ENCODE data around the gene PTPN1.
"Not testable (repeated sequence)": the region's sequence is repeated elsewhere in the genome, so short reads cannot be mapped to it uniquely, and the experiment has no call there.

Gene PTPN1

GRCh38 chr20:50472693-50473664 lies 37.2 kb upstream of the PTPN1 start:
- TF ChIP-seq, protein P1, sequence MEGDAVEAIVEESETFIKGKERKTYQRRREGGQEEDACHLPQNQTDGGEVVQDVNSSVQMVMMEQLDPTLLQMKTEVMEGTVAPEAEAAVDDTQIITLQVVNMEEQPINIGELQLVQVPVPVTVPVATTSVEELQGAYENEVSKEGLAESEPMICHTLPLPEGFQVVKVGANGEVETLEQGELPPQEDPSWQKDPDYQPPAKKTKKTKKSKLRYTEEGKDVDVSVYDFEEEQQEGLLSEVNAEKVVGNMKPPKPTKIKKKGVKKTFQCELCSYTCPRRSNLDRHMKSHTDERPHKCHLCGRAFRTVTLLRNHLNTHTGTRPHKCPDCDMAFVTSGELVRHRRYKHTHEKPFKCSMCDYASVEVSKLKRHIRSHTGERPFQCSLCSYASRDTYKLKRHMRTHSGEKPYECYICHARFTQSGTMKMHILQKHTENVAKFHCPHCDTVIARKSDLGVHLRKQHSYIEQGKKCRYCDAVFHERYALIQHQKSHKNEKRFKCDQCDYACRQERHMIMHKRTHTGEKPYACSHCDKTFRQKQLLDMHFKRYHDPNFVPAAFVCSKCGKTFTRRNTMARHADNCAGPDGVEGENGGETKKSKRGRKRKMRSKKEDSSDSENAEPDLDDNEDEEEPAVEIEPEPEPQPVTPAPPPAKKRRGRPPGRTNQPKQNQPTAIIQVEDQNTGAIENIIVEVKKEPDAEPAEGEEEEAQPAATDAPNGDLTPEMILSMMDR (IDR thresholded peaks at IDR 0.05; ENCODE audit: low read depth, low read length): no peak
- no peak overlapping the region for H3K4me3 ChIP-seq (ENCODE audit: low read depth, low read length)

DNA sequence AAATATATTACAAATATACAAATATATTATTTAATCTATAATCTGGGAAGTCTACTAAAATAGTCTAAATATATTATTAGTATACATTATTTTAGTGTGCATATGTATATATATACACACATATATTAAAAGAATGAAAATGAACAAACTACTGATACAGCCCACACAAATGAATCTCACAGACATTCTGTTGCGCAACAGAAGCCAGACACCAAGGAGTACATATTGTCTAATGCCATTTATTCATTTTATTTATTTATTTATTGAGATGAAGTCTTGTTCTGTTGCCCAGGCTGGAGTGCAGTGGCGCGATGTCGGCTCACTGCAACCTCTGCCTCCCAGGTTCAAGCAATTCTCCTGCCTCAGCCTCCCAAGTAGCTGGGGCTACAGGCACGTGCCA lies 35.8 kb upstream of the PTPN1 start:
- H3K4me3 ChIP-seq (ENCODE audit: low read depth, low read length): not testable (repeated sequence)

GRCh38 chr20:50475681-50476292 lies 34.4 kb upstream of the PTPN1 start:
- no peak overlapping the region for H3K4me3 ChIP-seq (ENCODE audit: low read depth, low read length)

GRCh38 chr20:50477239-50477872 lies 32.8 kb upstream of the PTPN1 start:
- TF ChIP-seq, protein P1 (IDR thresholded peaks at IDR 0.05; ENCODE audit: low read depth, low read length): no peak

More at GRCh38 chr20:50475681-50476292, 34.4 kb upstream of the PTPN1 start:
- TF ChIP-seq, protein P1 (IDR thresholded peaks at IDR 0.05; ENCODE audit: low read depth, low read length): no peak

DNA sequence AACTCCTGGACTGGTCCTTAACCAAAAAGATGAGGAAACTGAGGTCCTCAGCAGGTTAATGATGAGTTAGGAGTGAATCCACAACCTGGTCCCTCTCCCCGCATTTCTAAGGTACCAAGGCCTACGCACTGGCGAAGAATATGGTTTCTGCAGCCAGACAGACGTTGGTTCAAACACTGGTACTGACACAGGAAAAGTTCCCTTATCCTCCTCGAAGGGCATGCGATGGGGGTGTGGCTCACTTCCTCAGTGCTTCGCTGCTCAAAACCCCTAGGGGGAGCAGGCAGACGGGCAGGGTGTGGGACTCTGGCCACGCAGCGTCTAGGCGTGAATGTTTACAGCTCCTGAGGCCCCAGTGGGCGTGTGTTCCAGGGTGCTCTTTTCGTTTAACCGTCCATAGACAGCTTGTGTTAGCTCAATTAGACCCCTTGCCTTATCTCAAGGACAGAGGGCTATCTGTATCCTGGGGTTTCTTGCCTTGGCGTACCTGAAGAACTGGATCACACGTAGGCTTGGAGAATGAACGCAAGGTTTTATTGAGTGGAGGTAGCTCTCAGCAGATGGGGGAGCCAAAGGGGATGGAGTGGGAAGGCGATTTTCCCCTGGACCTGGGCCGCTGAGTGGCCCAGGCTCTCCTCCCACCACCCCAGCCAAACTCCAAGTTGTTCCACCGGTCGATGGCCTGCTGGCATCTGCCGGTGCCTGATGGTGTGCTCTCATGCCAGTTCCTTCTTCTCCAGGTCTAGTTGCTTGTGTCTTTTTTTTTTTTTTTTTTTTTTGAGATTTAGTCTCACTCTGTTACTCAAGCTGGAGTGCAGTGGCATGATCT lies 31.8 kb upstream of the PTPN1 start:
- H3K4me3 ChIP-seq (ENCODE audit: low read depth, low read length): no peak overlapping the region

More at GRCh38 chr20:50477239-50477872, 32.8 kb upstream of the PTPN1 start:
- no peak overlapping the region for H3K4me3 ChIP-seq (ENCODE audit: low read depth, low read length)

DNA sequence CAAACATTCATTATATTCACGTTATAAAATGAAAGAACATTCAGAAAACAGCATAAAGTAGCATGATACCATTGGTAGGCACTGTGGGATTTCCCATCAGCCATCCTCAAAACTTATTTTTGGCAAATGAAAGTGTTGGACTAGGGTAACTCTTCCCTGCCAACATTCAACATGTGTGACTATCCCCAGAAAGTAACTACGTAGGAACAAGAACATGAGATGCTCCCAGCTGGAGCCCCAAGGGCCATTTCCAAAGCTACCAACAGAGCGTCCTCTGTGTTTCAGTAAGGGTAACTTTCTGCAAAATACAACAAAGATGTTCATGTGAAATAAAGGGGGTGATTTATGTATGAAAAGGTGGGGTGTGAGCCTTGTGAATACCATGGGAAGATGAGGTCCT lies 28.4 kb upstream of the PTPN1 start:
- TF ChIP-seq, protein P1 (IDR thresholded peaks at IDR 0.05; ENCODE audit: low read depth, low read length): no peak
- H3K4me3 ChIP-seq (ENCODE audit: low read depth, low read length): no peak overlapping the region

More for the DNA sequence above, 31.8 kb upstream of the PTPN1 start:
- TF ChIP-seq, protein P1 (IDR thresholded peaks at IDR 0.05; ENCODE audit: low read depth, low read length): peak; percentile 65

DNA sequence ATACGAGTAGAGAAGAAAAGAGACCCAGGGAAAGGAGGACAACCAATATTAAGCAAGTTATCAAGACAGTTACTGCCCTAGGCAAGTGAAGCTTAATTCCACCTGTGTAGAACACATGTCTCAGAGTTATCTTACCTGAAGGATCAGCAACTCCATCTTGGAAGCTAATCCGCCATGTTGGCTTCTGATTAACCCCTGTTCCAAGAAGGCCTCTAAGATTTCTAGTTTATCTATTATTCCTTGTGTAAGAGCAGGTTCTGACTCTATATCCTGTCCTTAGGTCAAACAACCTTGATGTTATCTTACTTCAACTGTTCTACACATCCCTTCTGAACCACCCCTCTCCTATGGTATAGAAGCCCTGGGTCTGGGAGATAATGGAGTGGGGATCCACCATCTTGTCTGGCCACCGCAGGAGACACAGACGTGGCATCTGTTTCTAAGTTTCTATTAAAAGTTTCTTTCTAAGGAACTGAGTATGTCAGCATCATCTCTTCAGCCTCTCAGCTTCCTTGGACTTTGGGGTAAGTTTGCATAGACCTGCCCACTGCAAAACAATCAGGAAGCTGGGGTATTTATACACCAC lies 27.7 kb upstream of the PTPN1 start:
- no peak overlapping the region for H3K4me3 ChIP-seq (ENCODE audit: low read depth, low read length)
- TF ChIP-seq, protein P1 (IDR thresholded peaks at IDR 0.05; ENCODE audit: low read depth, low read length): no peak
